T-helper 2 cell treated with Interferon-gamma antibody and Interleukin-4, amounts not matched to agents 5 μg/mL and 100 μg/mL, for 36 hours (primary cell): Measurements from ENCODE around the gene JOSD2.
"Not testable (repeated sequence)": the region's sequence is repeated elsewhere in the genome, so short reads cannot be mapped to it uniquely, and the experiment has no call there.

ENCODE experiments used
- DNase-seq: peaks from one replicate; pipeline ENCODE4 v3.0.0; 2021; ENCODE audit warnings: low spot score
- H3K27ac Mint-ChIP-seq: one replicate; pipeline ENCODE4 v1.8.0; 2021; ENCODE audit warnings: mild to moderate bottlenecking, mixed read lengths
- H3K27me3 Mint-ChIP-seq: one replicate; pipeline ENCODE4 v1.8.0; 2021; ENCODE audit warnings: low read depth, mixed read lengths
- H3K36me3 Mint-ChIP-seq: one replicate; pipeline ENCODE4 v1.8.0; 2021; ENCODE audit warnings: low read depth, mixed read lengths
- H3K4me1 Mint-ChIP-seq: one replicate; pipeline ENCODE4 v1.8.0; 2021; ENCODE audit warnings: low read depth, mixed read lengths
- H3K4me3 Mint-ChIP-seq: one replicate; pipeline ENCODE4 v1.8.0; 2022; ENCODE audit warnings: mild to moderate bottlenecking, moderate library complexity, mixed read lengths
- H3K9me3 Mint-ChIP-seq: one replicate; pipeline ENCODE4 v1.8.0; 2021; ENCODE audit warnings: mixed read lengths

JOSD2 gene

DNA sequence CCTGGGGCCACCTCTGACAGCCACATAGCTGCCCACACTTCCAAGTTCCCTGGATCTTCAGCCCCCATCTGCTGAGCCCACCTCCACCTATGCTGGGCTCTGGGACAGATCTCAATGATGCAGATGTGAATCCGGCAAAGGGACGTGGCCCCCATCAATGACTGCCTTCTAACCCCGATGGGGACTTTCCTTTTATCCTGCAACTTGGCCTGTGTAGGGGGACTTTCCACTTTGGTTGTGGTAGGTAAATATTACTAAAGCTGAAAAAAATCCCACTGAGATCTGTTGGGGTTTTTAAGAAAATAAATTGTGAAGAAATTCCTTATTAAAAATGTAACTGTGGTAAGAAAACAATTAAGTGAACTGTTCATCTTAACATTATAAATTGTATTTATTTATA is 23.5 kb upstream of the JOSD2 start:
- H3K4me3 Mint-ChIP-seq = no peak overlapping the region
- no peak for DNase-seq

DNA sequence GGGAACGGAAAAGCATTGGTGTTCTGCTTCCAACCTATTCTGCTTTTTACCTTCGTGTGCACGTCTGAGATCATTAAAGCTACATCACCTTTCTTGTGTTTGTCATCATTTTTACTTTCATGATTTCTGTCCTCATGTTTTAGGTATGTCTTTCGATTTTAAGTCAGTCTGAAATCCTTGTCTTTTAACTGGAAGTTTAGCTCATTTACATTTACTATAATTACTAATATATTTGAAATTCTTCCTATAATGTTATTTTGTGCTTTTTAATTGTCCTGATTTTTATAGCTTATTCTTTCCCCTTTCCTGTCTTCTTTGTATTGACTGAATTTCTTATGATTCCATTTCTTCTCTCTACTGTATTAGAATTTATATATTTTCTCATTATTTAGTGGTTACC is 22.0 kb upstream of the JOSD2 start:
- H3K4me3 Mint-ChIP-seq = no peak overlapping the region
- H3K27ac Mint-ChIP-seq = no peak overlapping the region
- no peaks in the 10 kb centered on the region for H3K36me3 Mint-ChIP-seq
- DNase-seq = no peak
- no peaks in the 10 kb centered on the region for H3K4me1 Mint-ChIP-seq
- H3K27me3 Mint-ChIP-seq = no peaks in the 10 kb centered on the region
- peaks cover 6% of the 10 kb centered on the region for H3K9me3 Mint-ChIP-seq

More for the DNA sequence above, 23.5 kb upstream of the JOSD2 start:
- Mint-ChIP-seq H3K4me1 (no peaks in the 10 kb centered on the region), H3K27ac (no peak overlapping the region), H3K27me3 (no peaks in the 10 kb centered on the region), H3K9me3 (peaks cover 6% of the 10 kb centered on the region), H3K36me3 (no peaks in the 10 kb centered on the region)

DNA sequence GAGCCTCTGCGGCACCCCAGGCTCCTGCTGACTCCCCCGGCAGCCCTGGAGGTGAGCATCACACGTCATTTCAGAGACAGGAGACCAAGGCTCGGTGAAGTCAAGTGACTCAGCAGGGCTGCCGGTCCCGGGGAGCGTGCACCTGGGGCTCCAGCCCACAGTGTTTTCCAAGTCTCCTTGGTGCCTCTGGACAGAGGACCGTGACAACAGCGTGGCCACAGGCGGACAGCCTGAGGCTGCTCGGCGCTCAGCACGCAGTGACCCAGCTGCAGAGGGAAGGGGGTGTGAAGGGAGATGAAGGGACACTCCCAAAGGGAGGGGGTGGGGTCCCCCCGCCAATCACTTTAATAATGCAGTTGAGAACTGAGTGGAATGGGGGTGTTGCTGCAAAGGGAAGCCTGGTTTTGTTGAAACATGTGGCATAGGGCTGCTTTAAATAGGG is 20.2 kb upstream of the JOSD2 start:
- Mint-ChIP-seq H3K9me3 (peaks cover 6% of the 10 kb centered on the region), H3K27me3 (no peaks in the 10 kb centered on the region), H3K27ac (no peak overlapping the region), H3K4me3 (no peak overlapping the region), H3K36me3 (no peaks in the 10 kb centered on the region), H3K4me1 (no peaks in the 10 kb centered on the region)
- no peak for DNase-seq

DNA sequence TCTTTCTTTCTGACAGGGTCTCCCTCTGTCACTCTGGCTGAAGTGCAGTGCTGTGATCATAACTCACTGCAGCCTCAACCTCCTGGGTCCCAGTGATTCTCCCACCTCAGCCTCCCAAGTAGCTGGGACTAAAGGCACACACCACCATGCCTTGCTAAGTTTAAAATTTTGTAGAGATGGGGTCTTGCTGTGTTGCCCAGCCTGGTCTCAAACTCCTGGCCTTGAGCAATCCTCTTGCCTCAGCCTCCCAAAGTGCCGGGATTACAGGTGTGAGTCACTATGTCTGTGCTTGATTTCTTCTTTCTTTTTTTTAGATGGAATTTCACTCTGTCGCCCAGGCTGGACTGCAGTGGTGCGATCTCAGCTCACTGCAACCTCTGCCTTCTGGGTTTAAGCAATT is 17.1 kb upstream of the JOSD2 start:
- not testable (repeated sequence) for H3K4me3 Mint-ChIP-seq, H3K27ac Mint-ChIP-seq, H3K27me3 Mint-ChIP-seq, H3K9me3 Mint-ChIP-seq, H3K4me1 Mint-ChIP-seq, DNase-seq, H3K36me3 Mint-ChIP-seq

DNA sequence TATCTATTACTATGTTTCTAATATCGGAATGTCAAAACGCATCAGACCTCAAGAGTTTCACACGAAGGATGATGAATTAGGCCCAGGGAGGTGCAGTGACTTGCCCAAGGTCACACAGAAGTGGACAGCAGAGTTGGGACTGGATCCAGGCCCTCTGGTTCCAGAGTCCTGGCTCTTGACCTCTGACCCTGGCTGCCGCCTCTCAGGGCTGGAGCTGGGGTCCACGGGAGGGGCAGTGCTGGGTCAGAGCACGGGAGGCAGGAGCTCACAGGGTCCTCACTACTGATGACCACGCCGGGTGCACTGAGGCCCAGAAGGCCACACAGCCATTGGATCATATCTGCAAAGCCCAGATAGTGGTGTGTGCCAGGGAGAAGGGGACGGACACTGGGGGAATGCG is 11.9 kb upstream of the JOSD2 start:
- Mint-ChIP-seq H3K4me3 (no peak overlapping the region), H3K9me3 (no peaks in the 10 kb centered on the region), H3K27me3 (no peaks in the 10 kb centered on the region), H3K27ac (no peak overlapping the region), H3K4me1 (no peaks in the 10 kb centered on the region), H3K36me3 (no peaks in the 10 kb centered on the region)
- no peak for DNase-seq

DNA sequence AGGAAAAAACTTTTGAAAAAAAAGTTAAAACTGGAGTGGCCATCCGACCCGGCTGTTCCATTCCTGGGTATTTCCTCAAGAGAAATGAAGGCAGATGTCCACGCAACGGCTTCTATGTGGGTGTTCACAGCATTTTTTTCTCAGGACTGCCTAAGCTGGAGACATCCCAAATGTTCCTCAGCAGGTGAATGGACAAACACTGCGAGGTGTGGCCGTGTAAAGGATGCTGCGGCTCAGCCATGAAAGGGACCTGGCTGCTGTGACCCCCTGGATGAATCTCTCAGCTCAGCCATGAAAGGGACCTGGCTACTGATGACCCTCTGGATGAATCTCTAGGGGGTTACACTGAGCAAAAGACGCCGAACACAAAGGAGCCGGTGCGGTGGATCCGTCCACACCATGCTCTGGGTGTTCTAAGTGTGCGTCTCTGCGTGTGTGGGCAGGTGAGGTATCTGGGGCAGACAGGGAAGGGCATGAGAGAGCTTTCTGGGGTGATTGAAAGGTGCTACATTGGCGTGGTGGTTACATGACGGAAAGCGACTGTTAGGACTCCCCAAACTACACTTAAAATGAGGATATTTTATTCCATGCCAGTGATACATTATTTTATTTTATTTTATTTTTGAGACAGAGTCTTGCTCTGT is 10.0 kb upstream of the JOSD2 start:
- Mint-ChIP-seq H3K4me3 (no peak overlapping the region), H3K27me3 (no peaks in the 10 kb centered on the region), H3K36me3 (no peaks in the 10 kb centered on the region), H3K27ac (no peak overlapping the region), H3K4me1 (no peaks in the 10 kb centered on the region), H3K9me3 (no peaks in the 10 kb centered on the region)
- DNase-seq = no peak

DNA sequence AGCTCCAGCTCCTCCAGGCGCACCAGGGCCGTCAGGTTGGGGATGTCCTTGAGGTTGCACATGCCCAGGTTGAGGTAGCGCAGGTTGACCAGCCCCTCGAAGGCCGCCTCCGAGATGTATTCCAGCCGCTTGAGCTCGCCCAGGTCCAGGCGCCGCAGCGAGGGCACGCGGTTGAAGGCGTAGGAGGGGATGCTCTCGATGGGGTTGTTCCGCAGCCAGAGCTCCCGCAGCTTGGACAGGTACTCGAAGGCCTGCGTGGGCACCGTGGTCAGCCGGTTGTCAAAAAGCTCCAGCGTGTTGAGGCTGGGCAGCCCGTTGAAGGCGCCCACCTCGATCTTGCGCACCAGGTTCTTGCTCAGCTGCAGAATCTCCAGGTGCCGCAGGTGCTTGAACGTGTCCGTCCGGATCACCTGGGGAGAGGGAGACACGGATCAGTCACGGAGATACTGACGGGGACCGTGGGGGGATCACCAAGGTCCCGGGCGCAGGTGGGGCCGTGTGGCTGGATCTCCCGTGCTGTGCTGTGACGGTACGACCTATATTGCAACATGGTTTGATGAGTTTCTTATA is 8.1 kb upstream of the JOSD2 start:
- H3K4me1 Mint-ChIP-seq = no peaks in the 10 kb centered on the region
- no peaks in the 10 kb centered on the region for H3K9me3 Mint-ChIP-seq
- H3K4me3 Mint-ChIP-seq = no peak overlapping the region
- no peaks in the 10 kb centered on the region for H3K27me3 Mint-ChIP-seq
- H3K27ac Mint-ChIP-seq = no peak overlapping the region
- DNase-seq = no peak
- H3K36me3 Mint-ChIP-seq = no peaks in the 10 kb centered on the region

DNA sequence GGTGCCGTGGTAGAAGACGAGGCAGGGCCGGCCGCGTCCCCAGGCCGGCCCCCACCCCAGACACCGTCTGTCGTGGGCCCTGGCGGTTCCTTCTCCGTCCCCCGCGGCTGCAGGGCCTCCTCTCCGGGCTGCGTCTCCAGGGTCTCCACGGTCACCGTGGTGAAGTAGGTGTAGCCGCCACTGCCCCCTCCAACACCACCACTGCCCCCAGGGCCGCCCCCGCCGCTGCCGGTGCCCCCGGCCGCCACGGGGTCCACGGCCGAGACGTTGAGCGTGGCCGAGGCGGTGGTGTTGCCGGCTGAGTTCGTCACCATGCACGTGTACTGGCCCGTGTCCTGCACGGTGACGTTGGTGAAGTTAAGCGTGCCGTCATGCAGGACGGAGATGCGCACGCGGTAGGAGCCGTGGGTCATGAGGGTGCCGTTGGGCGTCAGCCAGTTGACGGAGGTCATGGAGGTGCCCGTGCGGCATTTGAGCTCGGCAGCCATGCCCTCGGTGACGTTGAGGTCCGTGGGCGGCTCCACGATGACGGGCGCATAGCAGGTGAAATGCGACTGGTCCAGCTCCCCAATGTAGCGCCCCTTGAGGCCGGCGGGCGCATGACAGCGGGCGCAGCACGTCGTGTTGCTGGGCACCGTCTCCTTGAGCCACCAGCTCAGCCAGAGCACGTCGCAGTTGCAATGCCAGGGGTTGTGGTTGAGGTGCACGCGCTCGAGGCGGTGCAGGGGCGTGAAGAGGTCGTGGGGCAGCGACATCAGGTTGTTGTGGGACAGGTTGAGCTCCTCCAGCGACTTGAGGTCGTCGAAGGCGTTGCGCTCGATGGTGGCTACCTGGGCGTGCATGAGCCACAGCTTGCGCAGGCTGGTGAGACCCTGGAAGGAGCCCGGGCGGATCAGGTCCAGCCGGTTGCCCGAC is 7.4 kb upstream of the JOSD2 start:
- H3K9me3 Mint-ChIP-seq = no peaks in the 10 kb centered on the region
- H3K4me1 Mint-ChIP-seq = no peaks in the 10 kb centered on the region
- no peaks in the 10 kb centered on the region for H3K27me3 Mint-ChIP-seq
- no peaks in the 10 kb centered on the region for H3K36me3 Mint-ChIP-seq
- DNase-seq = no peak
- no peak overlapping the region for H3K27ac Mint-ChIP-seq
- no peak overlapping the region for H3K4me3 Mint-ChIP-seq

DNA sequence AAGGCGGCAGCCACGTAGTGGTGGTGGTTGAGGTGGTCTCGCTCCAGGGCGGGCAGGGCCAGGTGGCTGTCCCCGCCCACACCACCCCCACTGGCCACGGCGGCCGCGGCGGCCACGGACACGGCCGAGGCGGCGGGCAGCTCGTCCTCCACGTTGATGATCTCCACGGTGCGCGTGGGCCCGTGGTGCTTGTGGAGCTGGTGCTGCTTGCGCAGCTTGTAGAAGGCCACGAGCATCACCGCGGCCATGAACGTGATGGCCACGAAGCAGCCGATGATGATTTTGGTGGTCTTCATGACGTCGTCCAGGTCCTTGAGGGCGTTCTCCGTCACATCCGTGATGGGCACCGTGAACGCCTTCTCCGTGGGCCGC is 6.7 kb upstream of the JOSD2 start:
- H3K9me3 Mint-ChIP-seq = no peaks in the 10 kb centered on the region
- no peak for DNase-seq
- H3K27ac Mint-ChIP-seq = no peak overlapping the region
- H3K4me1 Mint-ChIP-seq = no peaks in the 10 kb centered on the region
- H3K4me3 Mint-ChIP-seq = no peak overlapping the region
- no peaks in the 10 kb centered on the region for H3K27me3 Mint-ChIP-seq
- H3K36me3 Mint-ChIP-seq = no peaks in the 10 kb centered on the region

DNA sequence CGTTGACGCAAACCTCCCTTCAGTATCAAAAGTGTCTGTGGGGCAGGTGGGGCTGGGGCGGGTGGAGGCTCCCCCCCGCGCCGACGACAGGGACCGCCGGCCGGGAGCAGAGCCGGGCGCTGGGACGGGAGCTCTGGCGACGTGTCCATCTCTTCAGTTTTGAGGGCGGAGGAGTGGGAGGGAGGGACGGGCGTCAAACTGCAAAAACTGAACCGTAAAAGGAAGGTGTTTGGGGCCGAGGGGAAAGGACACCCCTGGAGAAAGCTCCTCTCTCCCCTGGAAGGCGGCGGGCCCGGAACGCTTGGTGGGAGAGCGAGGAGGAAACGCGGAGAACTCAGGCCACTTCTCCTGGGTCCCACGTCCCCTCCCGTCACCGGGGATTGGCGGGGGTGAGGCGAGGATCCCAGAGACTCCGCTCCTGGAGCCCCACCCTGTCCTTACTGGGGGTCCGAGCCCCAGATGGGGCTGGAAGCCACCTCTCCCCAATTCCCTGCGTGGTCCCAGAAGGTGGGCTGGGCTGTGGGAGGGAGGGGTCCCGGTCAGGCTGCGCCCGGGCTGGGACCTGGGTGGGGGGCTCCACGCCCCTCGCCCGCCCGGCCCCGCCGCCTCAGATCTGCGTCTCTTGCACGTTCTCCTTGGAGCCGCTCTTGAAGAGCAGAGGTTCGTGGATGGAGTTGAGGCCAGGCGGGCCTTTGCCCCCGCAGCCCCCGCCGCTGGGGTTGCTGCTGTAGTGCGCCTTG is 6.1 kb upstream of the JOSD2 start:
- H3K36me3 Mint-ChIP-seq = no peaks in the 10 kb centered on the region
- no peaks in the 10 kb centered on the region for H3K27me3 Mint-ChIP-seq
- no peaks in the 10 kb centered on the region for H3K9me3 Mint-ChIP-seq
- no peak for DNase-seq
- H3K27ac Mint-ChIP-seq = no peak overlapping the region
- no peak overlapping the region for H3K4me3 Mint-ChIP-seq
- H3K4me1 Mint-ChIP-seq = no peaks in the 10 kb centered on the region

DNA sequence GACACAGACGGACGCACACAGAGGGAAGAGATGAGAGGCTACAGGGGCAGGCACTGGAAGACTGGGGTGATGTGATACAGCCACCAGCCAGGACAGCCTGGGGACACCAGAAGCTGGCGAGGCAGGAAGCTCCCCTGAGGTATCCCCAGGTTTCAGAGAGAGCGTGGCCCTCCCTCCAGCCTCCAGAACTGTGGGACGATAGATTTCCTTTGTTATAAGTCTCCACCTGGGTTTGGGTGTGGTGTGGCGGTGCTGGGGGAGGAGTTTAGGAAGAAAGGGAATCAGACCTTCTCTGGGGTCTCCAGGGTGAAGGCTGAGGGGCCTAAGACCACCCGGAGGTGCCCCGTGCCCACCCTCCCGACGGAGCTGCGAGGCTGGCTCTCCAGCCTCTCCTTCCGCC is 5.5 kb upstream of the JOSD2 start:
- Mint-ChIP-seq H3K9me3 (no peaks in the 10 kb centered on the region), H3K27ac (no peak overlapping the region), H3K36me3 (no peaks in the 10 kb centered on the region), H3K4me1 (peaks cover 3% of the 10 kb centered on the region), H3K27me3 (no peaks in the 10 kb centered on the region), H3K4me3 (no peak overlapping the region)
- no peak for DNase-seq

DNA sequence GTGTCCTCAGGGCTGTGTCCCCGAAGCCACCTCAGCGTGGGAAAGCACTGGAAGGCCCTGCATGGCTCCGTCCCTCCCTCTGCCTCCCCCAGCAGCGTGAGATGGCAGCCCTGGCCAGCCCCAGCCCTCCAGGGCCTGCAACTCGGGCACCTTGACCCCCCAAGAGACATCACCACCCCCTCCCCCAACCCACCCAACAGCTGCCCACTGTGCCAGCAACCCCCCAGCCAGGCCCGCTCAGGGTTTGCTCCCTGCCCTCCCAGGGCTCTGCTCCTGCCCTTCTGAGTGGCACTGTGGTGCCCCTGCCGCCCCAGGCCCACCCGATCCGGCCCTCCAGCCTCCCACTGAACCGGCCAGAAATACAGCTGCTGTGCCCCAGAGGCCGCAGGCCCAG is 4.2 kb upstream of the JOSD2 start:
- no peak overlapping the region for H3K4me3 Mint-ChIP-seq
- no peak for DNase-seq
- H3K27me3 Mint-ChIP-seq = no peaks in the 10 kb centered on the region
- H3K4me1 Mint-ChIP-seq = peaks cover 9% of the 10 kb centered on the region
- H3K36me3 Mint-ChIP-seq = no peaks in the 10 kb centered on the region
- H3K27ac Mint-ChIP-seq = no peak overlapping the region
- no peaks in the 10 kb centered on the region for H3K9me3 Mint-ChIP-seq

DNA sequence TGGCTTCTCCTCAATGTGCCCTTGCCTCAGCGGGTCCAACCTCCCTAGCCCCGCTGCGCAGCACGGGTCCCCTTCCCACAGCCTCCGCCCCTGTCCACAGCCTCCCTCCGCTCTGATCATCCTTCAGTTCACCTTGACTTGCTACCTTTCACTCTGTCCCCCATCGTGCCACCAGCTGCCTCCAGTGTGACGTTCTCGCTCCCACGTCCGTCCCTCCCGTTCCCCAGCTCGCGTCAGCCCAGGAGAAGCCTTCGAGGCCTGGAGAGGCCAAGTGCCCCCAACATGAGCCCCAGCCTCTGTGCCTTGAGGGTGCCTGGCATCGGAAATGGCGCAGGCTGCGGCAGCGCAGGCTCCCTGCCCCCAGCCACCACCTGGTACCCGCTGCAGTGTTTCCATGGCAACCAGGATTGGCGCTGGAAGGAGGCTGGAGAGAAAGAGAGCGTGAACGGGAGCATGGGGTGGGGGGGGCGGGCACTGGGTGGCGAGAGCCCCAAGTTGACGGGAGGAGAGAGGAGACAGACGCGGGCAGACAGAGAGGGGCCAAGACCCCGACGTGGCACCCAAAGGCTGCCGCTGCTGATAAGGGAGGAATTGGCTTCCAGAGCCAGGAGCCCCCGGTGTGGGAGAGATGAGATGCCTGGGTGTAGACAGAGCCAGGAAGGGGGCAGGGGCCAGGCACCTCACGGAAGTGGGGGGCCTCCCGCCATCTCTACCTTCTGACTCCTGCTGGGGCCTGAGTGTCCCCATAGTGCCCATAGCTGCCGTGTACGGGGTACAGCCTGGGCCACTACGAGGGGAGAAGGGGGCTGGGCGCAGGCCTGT is 3.6 kb upstream of the JOSD2 start:
- Mint-ChIP-seq H3K27me3 (no peaks in the 10 kb centered on the region), H3K36me3 (no peaks in the 10 kb centered on the region), H3K4me1 (peaks cover 9% of the 10 kb centered on the region), H3K27ac (peak overlapping the region; percentile 57), H3K9me3 (no peaks in the 10 kb centered on the region), H3K4me3 (no peak overlapping the region)
- DNase-seq = no peak
